ENCODE data around the gene SIPA1L2. TPM values are rescaled to one million over a fixed set of nuclear protein-coding genes. Genes with fewer than 3 reads are reported as not detected.

Gene SIPA1L2
- total RNA-seq, 1 experiment from 2014 or later, result 0.04 TPM

GRCh38 chr1:232653789-232654188, 23.9 kb upstream of the SIPA1L2 start:
- Histone ChIP-seq H3K27me3 (ENCODE audit: low read length) (no peaks in the 10 kb centered on the region), H3K27ac (ENCODE audit: low read length) (no peak overlapping the region), H3K36me3 (ENCODE audit: insufficient read depth, low read length) (no peaks in the 10 kb centered on the region), H3K9ac (ENCODE audit: low read length) (no peak overlapping the region), H3K4me2 (ENCODE audit: low read depth, low read length, poor library complexity, severe bottlenecking) (no peak overlapping the region), H3K79me2 (ENCODE audit: low read length) (no peaks in the 10 kb centered on the region), H3K4me1 (ENCODE audit: low read length) (no peaks in the 10 kb centered on the region), H3K9me2 (replicated peaks; ENCODE audit: insufficient read depth, low read length) (no peaks in the 10 kb centered on the region), H2AFZ (ENCODE audit: low read length) (no peak overlapping the region), H4K20me1 (ENCODE audit: insufficient read depth, low read depth, low read length) (no peaks in the 10 kb centered on the region), H3K9me3 (ENCODE audit: low read length) (no peaks in the 10 kb centered on the region), H3K4me3 (ENCODE audit: low read length) (no peak overlapping the region)
- no peak for DNase-seq

GRCh38 chr1:232650845-232651244, 20.9 kb upstream of the SIPA1L2 start:
- Histone ChIP-seq H3K9me3 (ENCODE audit: low read length) (no peaks in the 10 kb centered on the region), H2AFZ (ENCODE audit: low read length) (no peak overlapping the region), H3K4me1 (ENCODE audit: low read length) (no peaks in the 10 kb centered on the region), H4K20me1 (ENCODE audit: insufficient read depth, low read depth, low read length) (no peaks in the 10 kb centered on the region), H3K4me2 (ENCODE audit: low read depth, low read length, poor library complexity, severe bottlenecking) (no peak overlapping the region), H3K9ac (ENCODE audit: low read length) (no peak overlapping the region), H3K36me3 (ENCODE audit: insufficient read depth, low read length) (no peaks in the 10 kb centered on the region), H3K4me3 (ENCODE audit: low read length) (no peak overlapping the region), H3K27me3 (ENCODE audit: low read length) (no peaks in the 10 kb centered on the region), H3K27ac (ENCODE audit: low read length) (no peak overlapping the region), H3K79me2 (ENCODE audit: low read length) (no peaks in the 10 kb centered on the region), H3K9me2 (replicated peaks; ENCODE audit: insufficient read depth, low read length) (no peaks in the 10 kb centered on the region)
- DNase-seq, result no peak

- Histone ChIP-seq H3K4me1 (ENCODE audit: low read length) (no peaks in the 10 kb centered on the region), H3K9me3 (ENCODE audit: low read length) (no peaks in the 10 kb centered on the region), H2AFZ (ENCODE audit: low read length) (no peak overlapping the region), H3K4me3 (ENCODE audit: low read length) (no peak overlapping the region), H4K20me1 (ENCODE audit: insufficient read depth, low read depth, low read length) (no peaks in the 10 kb centered on the region), H3K4me2 (ENCODE audit: low read depth, low read length, poor library complexity, severe bottlenecking) (no peak overlapping the region), H3K9me2 (replicated peaks; ENCODE audit: insufficient read depth, low read length) (no peaks in the 10 kb centered on the region), H3K27ac (ENCODE audit: low read length) (no peak overlapping the region), H3K9ac (ENCODE audit: low read length) (no peak overlapping the region), H3K27me3 (ENCODE audit: low read length) (no peaks in the 10 kb centered on the region), H3K36me3 (ENCODE audit: insufficient read depth, low read length) (no peaks in the 10 kb centered on the region), H3K79me2 (ENCODE audit: low read length) (no peaks in the 10 kb centered on the region)
- DNase-seq, result no peak
Measured at GRCh38 chr1:232650418-232650817, 20.5 kb upstream of the SIPA1L2 start.

GRCh38 chr1:232648316-232648715, 18.4 kb upstream of the SIPA1L2 start:
- DNase-seq, result no peak
- Histone ChIP-seq H4K20me1 (ENCODE audit: insufficient read depth, low read depth, low read length) (no peaks in the 10 kb centered on the region), H3K4me1 (ENCODE audit: low read length) (no peaks in the 10 kb centered on the region), H3K79me2 (ENCODE audit: low read length) (no peaks in the 10 kb centered on the region), H3K9me2 (replicated peaks; ENCODE audit: insufficient read depth, low read length) (no peaks in the 10 kb centered on the region), H3K27me3 (ENCODE audit: low read length) (no peaks in the 10 kb centered on the region), H3K9me3 (ENCODE audit: low read length) (no peaks in the 10 kb centered on the region), H2AFZ (ENCODE audit: low read length) (no peak overlapping the region), H3K4me2 (ENCODE audit: low read depth, low read length, poor library complexity, severe bottlenecking) (no peak overlapping the region), H3K9ac (ENCODE audit: low read length) (no peak overlapping the region), H3K4me3 (ENCODE audit: low read length) (no peak overlapping the region), H3K27ac (ENCODE audit: low read length) (no peak overlapping the region), H3K36me3 (ENCODE audit: insufficient read depth, low read length) (no peaks in the 10 kb centered on the region)

- no peak overlapping the region for H2AFZ ChIP-seq (ENCODE audit: low read length)
- no peak overlapping the region for H3K9ac ChIP-seq (ENCODE audit: low read length)
- H3K27ac ChIP-seq (ENCODE audit: low read length), result no peak overlapping the region
- H3K9me2 ChIP-seq (replicated peaks; ENCODE audit: insufficient read depth, low read length), result no peaks in the 10 kb centered on the region
- no peaks in the 10 kb centered on the region for H4K20me1 ChIP-seq (ENCODE audit: insufficient read depth, low read depth, low read length)
- no peaks in the 10 kb centered on the region for H3K4me1 ChIP-seq (ENCODE audit: low read length)
- no peaks in the 10 kb centered on the region for H3K9me3 ChIP-seq (ENCODE audit: low read length)
- no peak for DNase-seq
- no peak overlapping the region for H3K4me3 ChIP-seq (ENCODE audit: low read length)
- H3K79me2 ChIP-seq (ENCODE audit: low read length), result no peaks in the 10 kb centered on the region
- no peaks in the 10 kb centered on the region for H3K36me3 ChIP-seq (ENCODE audit: insufficient read depth, low read length)
- H3K4me2 ChIP-seq (ENCODE audit: low read depth, low read length, poor library complexity, severe bottlenecking), result no peak overlapping the region
- no peaks in the 10 kb centered on the region for H3K27me3 ChIP-seq (ENCODE audit: low read length)
Measured at GRCh38 chr1:232644209-232644608, 14.3 kb upstream of the SIPA1L2 start.

GRCh38 chr1:232643251-232643650, 13.3 kb upstream of the SIPA1L2 start:
- Histone ChIP-seq H3K79me2 (ENCODE audit: low read length) (no peaks in the 10 kb centered on the region), H3K9ac (ENCODE audit: low read length) (no peak overlapping the region), H3K27ac (ENCODE audit: low read length) (no peak overlapping the region), H3K4me1 (ENCODE audit: low read length) (no peaks in the 10 kb centered on the region), H4K20me1 (ENCODE audit: insufficient read depth, low read depth, low read length) (no peaks in the 10 kb centered on the region), H3K4me2 (ENCODE audit: low read depth, low read length, poor library complexity, severe bottlenecking) (no peak overlapping the region), H3K36me3 (ENCODE audit: insufficient read depth, low read length) (no peaks in the 10 kb centered on the region), H3K9me2 (replicated peaks; ENCODE audit: insufficient read depth, low read length) (no peaks in the 10 kb centered on the region), H3K9me3 (ENCODE audit: low read length) (no peaks in the 10 kb centered on the region), H3K4me3 (ENCODE audit: low read length) (no peak overlapping the region), H2AFZ (ENCODE audit: low read length) (no peak overlapping the region), H3K27me3 (ENCODE audit: low read length) (no peaks in the 10 kb centered on the region)
- DNase-seq, result no peak

GRCh38 chr1:232641507-232641906, 11.6 kb upstream of the SIPA1L2 start:
- H3K9ac ChIP-seq (ENCODE audit: low read length), result no peak overlapping the region
- no peaks in the 10 kb centered on the region for H4K20me1 ChIP-seq (ENCODE audit: insufficient read depth, low read depth, low read length)
- no peaks in the 10 kb centered on the region for H3K4me1 ChIP-seq (ENCODE audit: low read length)
- H3K4me2 ChIP-seq (ENCODE audit: low read depth, low read length, poor library complexity, severe bottlenecking), result no peak overlapping the region
- no peak overlapping the region for H3K4me3 ChIP-seq (ENCODE audit: low read length)
- H3K36me3 ChIP-seq (ENCODE audit: insufficient read depth, low read length), result no peaks in the 10 kb centered on the region
- no peaks in the 10 kb centered on the region for H3K9me2 ChIP-seq (replicated peaks; ENCODE audit: insufficient read depth, low read length)
- no peaks in the 10 kb centered on the region for H3K79me2 ChIP-seq (ENCODE audit: low read length)
- no peak overlapping the region for H3K27ac ChIP-seq (ENCODE audit: low read length)
- no peak for DNase-seq
- no peaks in the 10 kb centered on the region for H3K27me3 ChIP-seq (ENCODE audit: low read length)
- H2AFZ ChIP-seq (ENCODE audit: low read length), result no peak overlapping the region
- no peaks in the 10 kb centered on the region for H3K9me3 ChIP-seq (ENCODE audit: low read length)

GRCh38 chr1:232636799-232637198, 6.9 kb upstream of the SIPA1L2 start:
- Histone ChIP-seq H3K9ac (ENCODE audit: low read length) (no peak overlapping the region), H3K4me3 (ENCODE audit: low read length) (no peak overlapping the region), H3K79me2 (ENCODE audit: low read length) (no peaks in the 10 kb centered on the region), H3K9me2 (replicated peaks; ENCODE audit: insufficient read depth, low read length) (no peaks in the 10 kb centered on the region), H3K4me1 (ENCODE audit: low read length) (no peaks in the 10 kb centered on the region), H3K36me3 (ENCODE audit: insufficient read depth, low read length) (no peaks in the 10 kb centered on the region), H4K20me1 (ENCODE audit: insufficient read depth, low read depth, low read length) (no peaks in the 10 kb centered on the region), H3K9me3 (ENCODE audit: low read length) (no peaks in the 10 kb centered on the region), H3K27ac (ENCODE audit: low read length) (no peak overlapping the region), H3K27me3 (ENCODE audit: low read length) (no peaks in the 10 kb centered on the region), H3K4me2 (ENCODE audit: low read depth, low read length, poor library complexity, severe bottlenecking) (no peak overlapping the region), H2AFZ (ENCODE audit: low read length) (no peak overlapping the region)
- no peak for DNase-seq

- H3K27me3 ChIP-seq (ENCODE audit: low read length), result no peaks in the 10 kb centered on the region
- peaks cover 2% of the 10 kb centered on the region for H3K4me1 ChIP-seq (ENCODE audit: low read length)
- no peak overlapping the region for H3K9ac ChIP-seq (ENCODE audit: low read length)
- H3K4me3 ChIP-seq (ENCODE audit: low read length), result no peak overlapping the region
- no peak overlapping the region for H3K27ac ChIP-seq (ENCODE audit: low read length)
- H3K36me3 ChIP-seq (ENCODE audit: insufficient read depth, low read length), result no peaks in the 10 kb centered on the region
- DNase-seq, result peak; percentile 82
- no peaks in the 10 kb centered on the region for H3K79me2 ChIP-seq (ENCODE audit: low read length)
- no peaks in the 10 kb centered on the region for H3K9me3 ChIP-seq (ENCODE audit: low read length)
- H4K20me1 ChIP-seq (ENCODE audit: insufficient read depth, low read depth, low read length), result no peaks in the 10 kb centered on the region
- no peaks in the 10 kb centered on the region for H3K9me2 ChIP-seq (replicated peaks; ENCODE audit: insufficient read depth, low read length)
- H3K4me2 ChIP-seq (ENCODE audit: low read depth, low read length, poor library complexity, severe bottlenecking), result no peak overlapping the region
- no peak overlapping the region for H2AFZ ChIP-seq (ENCODE audit: low read length)
Measured at GRCh38 chr1:232635778-232636356, 5.9 kb upstream of the SIPA1L2 start.

All from Karpas-422 (cell line).